Heart right ventricle (tissue), 16 donors: ENCODE data around the gene ATP2B3. TPM values are rescaled to one million over a fixed set of nuclear protein-coding genes. Genes with fewer than 3 reads are reported as not detected.

Source experiments
- ATAC-seq, 8 donors: fragments of 200-7000 bp; cut with Tn5 transposase; one replicate each; pipeline ENCODE4 v1.9.1; 2020; ENCODE audit warnings: mild to moderate bottlenecking in 8 of 8, moderate library complexity in 8 of 8, moderate number of reproducible peaks in 1 of 8
- DNase-seq, 2 donors: peaks; one replicate each; pipeline ENCODE4 v3.0.0-alpha.2; 2020
- H3K27ac ChIP-seq, 10 donors: fragments of 200-600 bp; sonication (generic) in 2 of 10; one replicate each; pipeline versions ENCODE4 v1.5.0 to v1.8.0; 2020 to 2022; ENCODE audit warnings: mild to moderate bottlenecking in 3 of 10
- H3K27me3 ChIP-seq, 7 donors: fragments of 200-600 bp; one replicate each; pipeline ENCODE4 v1.8.0; 2021 to 2022; ENCODE audit warnings: mild to moderate bottlenecking in 2 of 7
- H3K36me3 ChIP-seq, 9 donors: fragments of 200-600 bp; sonication (generic) in 1 of 9; one replicate each; pipeline versions ENCODE4 v1.5.0 to v1.8.0; 2020 to 2022; ENCODE audit warnings: mild to moderate bottlenecking in 2 of 9
- H3K4me1 ChIP-seq, 9 donors: fragments of 200-600 bp; sonication (generic) in 1 of 9; one replicate each; pipeline versions ENCODE4 v1.5.0 to v1.8.0; 2020 to 2022; ENCODE audit warnings: mild to moderate bottlenecking in 4 of 9
- H3K4me3 ChIP-seq, 10 donors: fragments of 200-600 bp; sonication (generic) in 2 of 10; one replicate each; pipeline versions ENCODE4 v1.5.0 to v1.8.0; 2020 to 2022; ENCODE audit warnings: mild to moderate bottlenecking in 7 of 10, moderate library complexity in 2 of 10
- H3K9me3 ChIP-seq, 11 donors: fragments of 200-600 bp in 10 of 11; sonication (generic) in 2 of 11; one replicate each; pipeline versions ENCODE4 v1.5.0 to v1.8.0; 2013 to 2022; ENCODE audit warnings: mild to moderate bottlenecking in 2 of 11, control low read depth in 1 of 11, moderate library complexity in 1 of 11
- CTCF ChIP-seq, 9 donors: fragments of 200-600 bp; sonication (generic) in 2 of 9; IDR thresholded peaks; one replicate each; pipeline versions ENCODE4 v1.5.0 to v1.8.0; 2021 to 2022; ENCODE audit warnings: antibody characterized with exemption in 9 of 9, mild to moderate bottlenecking in 5 of 9, moderate library complexity in 1 of 9
- WGBS, 2 donors: extraction: QIAGEN DNeasy Blood & Tissue Kit; methylation state at CpG; one replicate each; pipeline ENCODE4 v1.1.7; 2013; ENCODE audit warnings: inconsistent platforms in 1 of 2; 5-methylcytosine and 5-hydroxymethylcytosine counted together
- intact Hi-C, 10 donors: fragments of 100-400 bp; cut with DNase I; formaldehyde crosslinking; loops; one replicate each; pipeline versions ENCODE4 v1.11.1 to v1.14.2; 2022
- polyA plus RNA-seq, 2 donors: library from polyadenylated mRNA; stranded (reverse); fragments of 200-250 nt; gene quantifications; one replicate each; pipeline ENCODE4 v1.2.3, GENCODE V29; 2013
- total RNA-seq, 10 donors: library from RNA; stranded (reverse); fragmentation: NEBNext Ultra II Directional in 3 of 10; extraction: Animal tissue kit (Norgen Biotek cat#: 25700) in 3 of 10; gene quantifications; one replicate each; pipeline versions ENCODE4 v1.2.1 to v1.2.4, GENCODE V29; 2021 to 2023
- donor health status: Arrhythmogenic right ventricular cardiomyopathy.
- donor health status: ischemic (EF 13 %, LVEDD 7.1; RV severe dilation, severe dysfunction).
- donor health status: healthy with polysubstance abuse.
- donor health status: DM: no; HTN: yes; CAD: no.
- donor health status: DM: no; HTN: no; CAD: no.
- donor health status: ischemic (EF 25% LVEDD 6.9; RV normal size, moderate dysfunction).
- donor health status: ischemic (EF 25% LVEDD 5.7; RV mildly dilated, moderate dysfunction).
- donor health status: healthy.
- donor health status: DM: yes; HTN: yes; CAD: no.
- donor health status: Ischemic cardiomyopathy.
- donor health status: ischemic (EF 35%, LVEDD 5.7; RV mildly dilated, moderate dysfunction).
- donor health status: nonischemic (EF 11% LVEDD 7.7; RV severe dilation, severe dysfunction).
- donor health status: DM: yes; HTN: yes; CAD: no.
- donor health status: PGD.
- donor health status: ischemic (EF 29% LVEDD 5.4; RV normal size, mild dysfunction).
- donor health status: nonischemic (EF 23%, LVEDD 6.1; RV moderate dilation, normal function).

The ATP2B3 gene
- total and polyA plus RNA-seq, 12 donors = not detected

- Histone ChIP-seq H3K9me3 (no peaks in the 10 kb centered on the region), H3K4me3 (no peak overlapping the region), H3K27ac (no peak overlapping the region), H3K4me1 (peaks cover 0 to 4% (median 0%) of the 10 kb centered on the region in 9 donors), H3K27me3 (peaks cover 0 to 12% (median 0%) of the 10 kb centered on the region in 7 donors), H3K36me3 (peaks cover 0 to 58% (median 0%) of the 10 kb centered on the region in 9 donors)
- intact Hi-C loops = no loop called here
- ATAC-seq = no peak
- 94 to 95% methylated on average over 18 of the region's 18 CpGs for WGBS, 2 donors
- TF ChIP-seq CTCF (IDR thresholded peaks at IDR 0.05) = no peak
- DNase-seq = no peak
Measured at GRCh38 chrX:153588021-153588781, 70.8 kb downstream of the ATP2B3 start.

- WGBS, 2 donors = 95 to 97% methylated on average over 19 to 29 of the region's 29 CpGs
- H3K27me3 ChIP-seq = peaks cover 0 to 12% (median 0%) of the 10 kb centered on the region in 7 donors
- ATAC-seq = no peak
Measured at GRCh38 chrX:153588782-153589446, 71.5 kb downstream of the ATP2B3 start.

GRCh38 chrX:153590961-153591956 is 73.8 kb downstream of the ATP2B3 start:
- no peak overlapping the region for H3K4me3 ChIP-seq
- peaks cover 0 to 83% (median 0%) of the 10 kb centered on the region in 9 donors for H3K36me3 ChIP-seq
- TF ChIP-seq CTCF (IDR thresholded peaks at IDR 0.05) = no peak
- peaks cover 0 to 14% (median 0%) of the 10 kb centered on the region in 9 donors for H3K4me1 ChIP-seq
- no peak overlapping the region for H3K27ac ChIP-seq
- no peaks in the 10 kb centered on the region for H3K9me3 ChIP-seq
- H3K27me3 ChIP-seq = peaks cover 0 to 12% (median 0%) of the 10 kb centered on the region in 7 donors
- DNase-seq (no peak), ATAC-seq (no peak)
- intact Hi-C loops = no loop called here
- 87 to 96% methylated on average over 24 to 26 of the region's 26 CpGs for WGBS, 2 donors

More at GRCh38 chrX:153588782-153589446, 71.5 kb downstream of the ATP2B3 start:
- no peak for TF ChIP-seq CTCF (IDR thresholded peaks at IDR 0.05)
- Histone ChIP-seq H3K4me1 (peaks cover 0 to 9% (median 0%) of the 10 kb centered on the region in 9 donors), H3K9me3 (no peaks in the 10 kb centered on the region), H3K27ac (no peak overlapping the region), H3K4me3 (no peak overlapping the region), H3K36me3 (peaks cover 0 to 66% (median 0%) of the 10 kb centered on the region in 9 donors)
- no peak for DNase-seq
- intact Hi-C loops = no loop called here
